HG03558 (cell line): ENCODE measurements around the gene VIL1.

Source experiments
- ATAC-seq: cut with Tn5 transposase; IDR thresholded peaks from one replicate; pipeline ENCODE4 v1.9.1; 2021; ENCODE audit warnings: moderate number of reproducible peaks; ENCODE audit not compliant: unreplicated experiment; ENCODE audit errors: extremely low read depth

The VIL1 gene

DNA sequence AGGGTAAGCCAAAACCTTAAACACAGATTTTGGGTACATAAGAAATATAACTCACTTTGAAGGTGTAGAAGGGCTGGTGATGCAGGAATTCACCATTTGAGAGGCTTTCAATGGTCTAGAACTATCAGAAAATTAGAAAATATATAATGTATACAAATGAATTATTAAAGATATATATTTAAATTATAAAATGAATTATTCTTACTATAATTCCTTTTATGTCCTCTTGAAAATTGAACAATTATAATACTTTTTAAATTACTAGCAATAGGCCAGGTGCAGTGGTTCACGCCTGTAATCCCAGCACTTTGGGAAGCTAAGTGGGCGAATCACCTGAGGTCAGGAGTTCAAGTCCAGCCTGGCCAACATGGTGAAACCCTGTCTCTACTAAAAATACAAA, 60.7 kb downstream of the VIL1 start:
- ATAC-seq: no peak

DNA sequence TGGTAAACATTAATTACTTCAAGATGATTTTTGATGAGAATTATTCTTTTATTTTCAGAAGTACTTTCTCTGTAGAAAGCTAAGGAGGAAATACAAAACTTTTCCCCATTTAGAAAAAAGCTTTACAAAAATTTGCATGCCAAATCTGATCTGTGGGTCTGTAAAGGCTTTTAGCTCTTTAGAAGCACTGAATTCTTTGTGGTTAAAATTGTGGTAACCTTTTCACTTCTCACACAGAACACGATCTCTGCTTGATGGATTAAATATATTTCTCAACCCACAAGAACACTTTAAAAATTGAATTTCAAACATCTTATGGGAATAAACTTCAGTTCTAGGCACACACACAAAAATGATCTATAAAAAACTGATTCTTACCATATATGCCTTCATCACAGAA, 63.7 kb downstream of the VIL1 start:
- no peak for ATAC-seq

- ATAC-seq: no peak
Observed at GRCh38 chr2:218485986-218486667, 67.2 kb downstream of the VIL1 start.

- no peak for ATAC-seq
Observed at GRCh38 chr2:218500501-218501060, 81.7 kb downstream of the VIL1 start.

DNA sequence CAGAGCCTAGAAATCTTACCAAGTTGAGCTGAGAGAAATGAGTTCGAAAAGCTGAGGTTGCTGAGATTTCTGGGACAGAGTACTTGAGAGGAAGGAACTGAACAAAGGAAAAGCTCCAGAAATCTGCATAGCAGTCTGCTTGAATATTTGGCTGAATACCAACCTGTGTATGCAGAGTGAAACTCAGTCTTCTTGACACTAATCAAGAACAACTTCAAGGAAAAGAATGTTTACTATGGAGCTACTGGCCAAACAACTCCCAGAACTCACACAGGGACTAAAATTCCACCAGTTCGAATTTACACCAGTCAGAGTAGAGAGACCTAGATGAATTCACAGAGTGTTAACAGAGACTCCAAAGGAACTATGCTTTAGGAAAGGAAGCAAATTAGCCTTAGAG, 82.7 kb downstream of the VIL1 start:
- ATAC-seq: no peak
